GM12865 (cell line): Measurements from ENCODE around the gene ZNF497.

Source experiments
- DNase-seq: peaks from one replicate; pipeline ENCODE4 v3.0.0; 2010; ENCODE audit warnings: low read depth
- H3K4me3 ChIP-seq: 2 replicates; pipeline ENCODE4 v1.5.1; 2011; ENCODE audit warnings: mild to moderate bottlenecking, low read depth, low read length, control low read depth
- CTCF ChIP-seq: IDR thresholded peaks from 2 replicates; pipeline ENCODE4 v1.5.1; 2011; ENCODE audit warnings: low read length, control low read depth, low read depth, inconsistent platforms; ENCODE audit not compliant: insufficient read depth; ENCODE audit errors: missing control alignments

The ZNF497 gene

GRCh38 chr19:58401840-58402421, 39.4 kb upstream of the ZNF497 start:
- no peak for TF ChIP-seq CTCF
- peak overlapping the region; percentile 65 for H3K4me3 ChIP-seq
- DNase-seq = no peak

- peak; percentile 100 for DNase-seq
- no peak for TF ChIP-seq CTCF
- peak overlapping the region; percentile 65 for H3K4me3 ChIP-seq
Measured at GRCh38 chr19:58400916-58401839, 38.6 kb upstream of the ZNF497 start.

GRCh38 chr19:58400316-58400915, 37.9 kb upstream of the ZNF497 start:
- peak overlapping the region; percentile 60 for H3K4me3 ChIP-seq
- TF ChIP-seq CTCF = no peak
- no peak for DNase-seq

GRCh38 chr19:58399903-58400302, 37.4 kb upstream of the ZNF497 start:
- no peak overlapping the region for H3K4me3 ChIP-seq
- no peak for DNase-seq
- TF ChIP-seq CTCF = no peak

- H3K4me3 ChIP-seq = no peak overlapping the region
- no peak for TF ChIP-seq CTCF
- DNase-seq = no peak
Measured at GRCh38 chr19:58398545-58398944, 36.0 kb upstream of the ZNF497 start.

- TF ChIP-seq CTCF = no peak
- no peak overlapping the region for H3K4me3 ChIP-seq
- no peak for DNase-seq
Measured at GRCh38 chr19:58398087-58398486, 35.5 kb upstream of the ZNF497 start.
